ENCODE data around the gene C3orf20. TPM values are rescaled to one million over a fixed set of nuclear protein-coding genes. Genes with fewer than 3 reads are reported as not detected.

C3orf20 gene
- total RNA-seq, 1 donor from 2014 or later: not detected

DNA sequence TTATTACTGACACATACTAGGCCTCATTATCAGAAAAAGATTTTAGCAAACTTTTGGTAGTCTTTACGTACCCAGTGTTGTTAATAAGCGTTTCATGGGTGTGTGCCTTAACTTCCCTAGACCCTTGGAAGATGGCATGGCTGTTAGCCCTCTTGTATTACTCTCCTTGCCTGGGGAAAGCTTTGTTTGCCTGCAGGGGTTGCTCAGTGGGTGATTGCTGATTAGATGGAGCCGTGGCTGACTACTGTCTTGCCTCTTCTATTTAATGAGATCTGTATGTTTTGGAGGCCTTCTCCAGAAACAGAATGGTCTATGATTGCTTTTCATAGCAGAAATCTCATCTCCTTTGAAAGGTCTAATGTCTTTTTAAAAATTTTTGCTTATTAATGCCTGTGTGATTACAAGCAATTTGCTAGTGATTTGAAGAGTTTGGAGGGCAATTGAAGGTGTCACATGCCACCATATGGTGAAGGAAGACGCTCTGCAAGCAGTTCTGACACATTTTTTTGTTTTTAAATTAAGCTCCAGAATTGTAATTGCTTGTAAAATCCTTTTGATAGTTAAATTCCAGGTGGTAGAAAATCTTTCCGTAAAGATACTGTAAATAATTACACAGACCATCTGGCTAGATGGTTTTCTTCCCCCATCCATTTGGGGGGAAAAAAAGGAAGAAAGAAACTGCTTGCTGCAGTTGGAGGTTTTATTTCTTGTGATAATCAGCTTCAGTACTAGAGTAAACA lies 11.4 kb upstream of the C3orf20 start:
- TF ChIP-seq, protein P1, sequence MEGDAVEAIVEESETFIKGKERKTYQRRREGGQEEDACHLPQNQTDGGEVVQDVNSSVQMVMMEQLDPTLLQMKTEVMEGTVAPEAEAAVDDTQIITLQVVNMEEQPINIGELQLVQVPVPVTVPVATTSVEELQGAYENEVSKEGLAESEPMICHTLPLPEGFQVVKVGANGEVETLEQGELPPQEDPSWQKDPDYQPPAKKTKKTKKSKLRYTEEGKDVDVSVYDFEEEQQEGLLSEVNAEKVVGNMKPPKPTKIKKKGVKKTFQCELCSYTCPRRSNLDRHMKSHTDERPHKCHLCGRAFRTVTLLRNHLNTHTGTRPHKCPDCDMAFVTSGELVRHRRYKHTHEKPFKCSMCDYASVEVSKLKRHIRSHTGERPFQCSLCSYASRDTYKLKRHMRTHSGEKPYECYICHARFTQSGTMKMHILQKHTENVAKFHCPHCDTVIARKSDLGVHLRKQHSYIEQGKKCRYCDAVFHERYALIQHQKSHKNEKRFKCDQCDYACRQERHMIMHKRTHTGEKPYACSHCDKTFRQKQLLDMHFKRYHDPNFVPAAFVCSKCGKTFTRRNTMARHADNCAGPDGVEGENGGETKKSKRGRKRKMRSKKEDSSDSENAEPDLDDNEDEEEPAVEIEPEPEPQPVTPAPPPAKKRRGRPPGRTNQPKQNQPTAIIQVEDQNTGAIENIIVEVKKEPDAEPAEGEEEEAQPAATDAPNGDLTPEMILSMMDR (IDR thresholded peaks at IDR 0.05): no peak
- intact Hi-C loops (cut with DNase I): no loop called here
- Histone ChIP-seq H3K27ac (no peak overlapping the region), H3K4me1 (no peaks in the 10 kb centered on the region), H3K9me3 (no peaks in the 10 kb centered on the region), H3K36me3 (peaks cover 99 to 100% of the 10 kb centered on the region in 2 donors), H3K4me3 (no peak overlapping the region), H3K27me3 (no peaks in the 10 kb centered on the region)
- no peak for DNase-seq (ENCODE audit: low spot score in 2 of 2)

DNA sequence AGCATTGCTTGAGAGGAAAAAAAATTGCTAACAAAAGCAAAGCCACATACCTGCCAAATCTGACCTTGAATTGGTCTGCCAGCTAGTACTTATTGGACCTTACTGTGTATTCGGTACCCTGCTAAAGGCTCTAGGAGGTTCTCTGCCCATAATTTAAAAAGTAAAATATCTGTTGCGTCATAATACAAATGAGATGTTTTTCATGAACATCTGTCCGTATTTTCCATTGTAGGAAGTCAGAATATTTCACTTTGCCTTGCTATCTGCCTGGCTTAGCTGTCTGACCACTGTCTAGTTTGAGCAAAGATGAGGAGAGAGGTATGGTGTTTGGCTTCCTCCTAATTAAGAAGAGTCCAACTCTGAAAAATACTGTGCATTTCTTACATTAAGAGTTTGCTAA lies 10.8 kb upstream of the C3orf20 start:
- no peak for DNase-seq (ENCODE audit: low spot score in 2 of 2)
- Histone ChIP-seq H3K4me3 (no peak overlapping the region), H3K36me3 (peaks cover 99 to 100% of the 10 kb centered on the region in 2 donors), H3K27me3 (no peaks in the 10 kb centered on the region), H3K27ac (no peak overlapping the region), H3K4me1 (no peaks in the 10 kb centered on the region), H3K9me3 (no peaks in the 10 kb centered on the region)
- intact Hi-C loops (cut with DNase I): no loop called here
- TF ChIP-seq, protein P1 (IDR thresholded peaks at IDR 0.05): no peak

DNA sequence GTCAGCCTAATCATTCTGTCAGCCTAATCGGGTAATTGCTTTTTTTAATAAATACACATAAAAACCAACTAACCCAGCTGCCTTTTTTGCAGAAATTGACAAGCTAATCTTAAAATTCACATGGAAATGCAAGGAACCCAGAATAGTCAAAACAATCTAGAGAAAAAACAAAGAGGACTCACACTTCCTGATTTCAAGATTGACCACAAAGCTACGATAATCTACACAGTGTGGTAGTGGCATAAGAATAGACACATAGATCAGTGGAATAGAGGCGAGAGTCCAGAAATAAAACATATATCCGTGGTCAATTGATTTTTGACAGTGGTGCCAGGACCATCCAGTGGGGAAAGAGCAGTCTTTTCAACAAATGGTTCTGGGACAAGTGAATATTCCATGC lies 2.4 kb upstream of the C3orf20 start:
- Histone ChIP-seq H3K4me3 (no peak overlapping the region), H3K36me3 (peaks cover 44 to 49% of the 10 kb centered on the region in 2 donors), H3K27me3 (no peaks in the 10 kb centered on the region), H3K4me1 (no peaks in the 10 kb centered on the region), H3K9me3 (no peaks in the 10 kb centered on the region), H3K27ac (no peak overlapping the region)
- TF ChIP-seq, protein P1 (IDR thresholded peaks at IDR 0.05): no peak
- intact Hi-C loops (cut with DNase I): no loop called here
- DNase-seq (ENCODE audit: low spot score in 2 of 2): no peak

DNA sequence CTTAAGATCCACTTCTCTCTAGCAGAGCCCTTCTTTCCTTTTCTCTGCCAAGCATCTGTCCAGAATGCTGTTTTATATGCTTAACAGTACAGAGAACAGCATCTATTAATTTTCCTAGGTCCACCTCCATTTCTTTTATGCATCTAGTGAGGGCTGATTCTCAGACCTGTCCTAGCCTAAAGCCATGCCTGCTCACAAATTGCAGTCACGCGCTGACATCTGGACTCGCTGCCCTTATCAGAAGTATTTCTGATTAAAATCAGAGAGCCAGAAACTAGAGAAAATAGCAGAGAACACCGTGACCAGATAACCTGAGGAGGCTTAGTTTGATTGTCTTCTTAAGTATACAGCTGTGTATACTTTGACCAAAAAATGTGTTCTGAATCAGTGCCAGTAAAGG lies 1.9 kb downstream of the C3orf20 start:
- no peaks in the 10 kb centered on the region for H3K27me3 ChIP-seq
- H3K27ac ChIP-seq: no peak overlapping the region
- TF ChIP-seq, protein P1 (IDR thresholded peaks at IDR 0.05): no peak
- no peaks in the 10 kb centered on the region for H3K9me3 ChIP-seq
- intact Hi-C loops (cut with DNase I): no loop called here
- peaks cover 6 to 8% of the 10 kb centered on the region in 2 donors for H3K36me3 ChIP-seq
- no peaks in the 10 kb centered on the region for H3K4me1 ChIP-seq
- H3K4me3 ChIP-seq: no peak overlapping the region
- no peak for DNase-seq (ENCODE audit: low spot score in 2 of 2)

DNA sequence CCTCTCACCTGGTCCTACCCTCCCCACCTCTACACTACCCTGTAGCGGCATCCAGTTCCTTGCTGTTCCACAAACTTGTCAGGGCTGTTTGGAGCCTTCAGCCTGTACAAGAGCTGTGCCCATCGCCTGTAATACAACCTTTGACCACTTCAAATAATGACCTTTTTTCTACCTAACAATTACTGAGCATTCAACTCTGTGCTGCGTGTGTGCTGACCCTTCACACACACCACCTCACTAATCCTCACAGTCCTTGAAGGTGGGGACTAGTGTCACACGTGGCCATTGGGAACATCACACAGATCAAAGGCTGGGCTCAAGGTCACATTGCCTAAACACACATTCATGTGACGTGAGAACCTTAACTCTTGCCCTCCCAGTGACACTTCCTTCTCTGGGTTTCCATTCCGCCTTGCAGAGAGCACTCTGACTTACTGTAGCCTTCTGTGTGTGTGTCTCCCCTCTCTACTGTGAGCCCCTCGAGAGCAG lies 3.1 kb downstream of the C3orf20 start:
- Histone ChIP-seq H3K27me3 (no peaks in the 10 kb centered on the region), H3K36me3 (no peaks in the 10 kb centered on the region), H3K9me3 (no peaks in the 10 kb centered on the region), H3K4me1 (no peaks in the 10 kb centered on the region), H3K4me3 (no peak overlapping the region), H3K27ac (no peak overlapping the region)
- intact Hi-C loops (cut with DNase I): no loop called here
- no peak for DNase-seq (ENCODE audit: low spot score in 2 of 2)
- TF ChIP-seq, protein P1 (IDR thresholded peaks at IDR 0.05): no peak

Data from ascending aorta (tissue), 2 donors.